Suprapubic skin (tissue), 4 donors: Measurements from ENCODE around the gene NLRP4. TPM values are rescaled to one million over a fixed set of nuclear protein-coding genes. Genes with fewer than 3 reads are reported as not detected.

Source experiments
- DNase-seq, 2 donors: peaks; one replicate each; pipeline ENCODE4 v3.0.0-alpha.2; 2019; ENCODE audit warnings: low spot score in 2 of 2
- H3K27ac ChIP-seq: fragments of 200-600 bp; sonication (generic); one replicate; pipeline ENCODE4 v1.5.1; 2019
- H3K27me3 ChIP-seq: fragments of 200-600 bp; sonication (generic); one replicate; pipeline ENCODE4 v1.5.1; 2019
- H3K36me3 ChIP-seq: fragments of 200-600 bp; sonication (generic); one replicate; pipeline ENCODE4 v1.5.1; 2019
- H3K4me1 ChIP-seq: fragments of 200-600 bp; sonication (generic); one replicate; pipeline ENCODE4 v1.5.1; 2019
- H3K4me3 ChIP-seq: fragments of 200-600 bp; sonication (generic); one replicate; pipeline ENCODE4 v1.5.1; 2019; ENCODE audit warnings: mild to moderate bottlenecking
- H3K9me3 ChIP-seq: fragments of 200-600 bp; sonication (generic); one replicate; pipeline ENCODE4 v1.5.1; 2019
- CTCF ChIP-seq, 2 donors: fragments of 200-600 bp in 1 of 2; fragments of 450-650 bp in 1 of 2; sonication (generic) in 1 of 2; IDR thresholded peaks; one replicate each; pipeline ENCODE4 v1.5.1; 2016 to 2019; ENCODE audit warnings: antibody characterized with exemption in 2 of 2, mild to moderate bottlenecking in 1 of 2, moderate library complexity in 1 of 2
- EP300 ChIP-seq: sonication (generic); formaldehyde crosslinking; IDR thresholded peaks from one replicate; pipeline ENCODE4 v1.6.1; 2017; ENCODE audit warnings: antibody characterized with exemption
- POLR2A ChIP-seq, 2 donors: fragments of 450-650 bp; IDR thresholded peaks; one replicate each; pipeline ENCODE4 v1.6.1; 2017; ENCODE audit warnings: antibody characterized with exemption in 2 of 2, mild to moderate bottlenecking in 2 of 2, moderate library complexity in 2 of 2
- POLR2AphosphoS5 ChIP-seq, 3 donors: sonication (generic); formaldehyde crosslinking; IDR thresholded peaks; one replicate each; pipeline ENCODE4 v1.6.1; 2017; ENCODE audit warnings: antibody characterized with exemption in 3 of 3
- WGBS: methylation state at CpG from one replicate; pipeline ENCODE4 v1.1.5; 2018; 5-methylcytosine and 5-hydroxymethylcytosine counted together
- total RNA-seq, 4 donors: library from RNA; depleted of rRNA; stranded (reverse); fragments of >200 nt; gene quantifications; one replicate each; pipeline ENCODE4 v1.1.0, GENCODE V29; 2016

Gene NLRP4
- total RNA-seq, 4 donors from 2014 or later, result not detected

- no peaks in the 10 kb centered on the region for H3K36me3 ChIP-seq
- H3K27ac ChIP-seq, result no peak overlapping the region
- WGBS, result 74% methylated on average over 9 of the region's 9 CpGs
- H3K4me3 ChIP-seq, result no peak overlapping the region
- DNase-seq, result no peak
- no peaks in the 10 kb centered on the region for H3K27me3 ChIP-seq
- no peaks in the 10 kb centered on the region for H3K9me3 ChIP-seq
- H3K4me1 ChIP-seq, result no peaks in the 10 kb centered on the region
- TF ChIP-seq POLR2AphosphoS5 (IDR thresholded peaks at IDR 0.05) (no peak), CTCF (IDR thresholded peaks at IDR 0.05) (no peak), POLR2A (IDR thresholded peaks at IDR 0.05) (no peak), EP300 (no peak)
Measured at GRCh38 chr19:55902080-55902751, 65.9 kb downstream of the NLRP4 start.

DNA sequence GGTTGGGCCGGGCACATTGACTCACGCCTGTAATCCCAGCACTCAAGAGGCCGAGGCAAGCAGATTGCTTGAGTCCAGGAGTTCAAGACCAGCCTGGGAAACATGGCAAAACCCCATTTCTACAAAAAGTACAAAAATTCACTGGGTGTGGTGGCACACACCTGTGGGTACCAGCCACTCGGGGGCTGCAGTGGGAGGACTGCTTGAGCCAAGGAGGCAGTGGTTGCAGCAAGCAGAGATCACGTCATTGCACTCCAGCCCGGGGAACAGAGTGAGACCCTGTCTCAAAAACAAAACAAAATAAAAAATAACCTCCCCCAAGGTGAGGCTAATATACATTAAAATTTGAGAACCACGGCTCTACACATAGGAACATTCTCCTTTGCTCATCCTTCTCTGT lies 70.9 kb downstream of the NLRP4 start:
- Histone ChIP-seq H3K27me3 (no peaks in the 10 kb centered on the region), H3K9me3 (peaks cover 3% of the 10 kb centered on the region), H3K36me3 (no peaks in the 10 kb centered on the region), H3K27ac (no peak overlapping the region), H3K4me1 (no peaks in the 10 kb centered on the region), H3K4me3 (no peak overlapping the region)
- WGBS, result 82% methylated on average over 7 of the region's 7 CpGs
- no peak for DNase-seq
- TF ChIP-seq POLR2AphosphoS5 (IDR thresholded peaks at IDR 0.05), result no peak
- no peak for TF ChIP-seq POLR2A (IDR thresholded peaks at IDR 0.05)
- TF ChIP-seq EP300, result no peak
- TF ChIP-seq CTCF (IDR thresholded peaks at IDR 0.05), result no peak

DNA sequence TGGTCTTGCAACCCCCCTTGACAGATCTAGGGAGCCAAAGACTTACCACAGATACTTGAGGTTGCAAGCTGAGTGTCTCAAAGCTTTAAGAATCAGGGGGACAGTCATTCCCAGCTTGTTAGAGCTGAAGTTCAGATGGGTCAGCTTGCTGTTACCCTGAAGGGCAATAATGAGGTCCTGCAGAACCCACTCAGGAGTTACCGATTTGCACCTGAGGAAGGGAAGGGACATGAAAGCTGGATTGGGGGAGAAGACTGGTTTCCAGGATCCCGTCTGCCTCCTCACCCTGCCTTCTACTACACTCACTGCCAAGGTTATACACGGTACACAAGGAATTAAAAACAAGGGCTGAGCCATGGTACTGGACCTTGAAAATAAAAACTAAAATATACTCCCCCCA lies 71.4 kb downstream of the NLRP4 start:
- H3K27me3 ChIP-seq, result no peaks in the 10 kb centered on the region
- H3K9me3 ChIP-seq, result peaks cover 3% of the 10 kb centered on the region
- H3K4me1 ChIP-seq, result no peaks in the 10 kb centered on the region
- no peaks in the 10 kb centered on the region for H3K36me3 ChIP-seq
- no peak overlapping the region for H3K4me3 ChIP-seq
- TF ChIP-seq POLR2AphosphoS5 (IDR thresholded peaks at IDR 0.05), result no peak
- TF ChIP-seq EP300, result no peak
- TF ChIP-seq POLR2A (IDR thresholded peaks at IDR 0.05), result no peak
- TF ChIP-seq CTCF (IDR thresholded peaks at IDR 0.05), result no peak
- DNase-seq, result no peak
- H3K27ac ChIP-seq, result no peak overlapping the region
- WGBS, result 89% methylated on average over 3 of the region's 3 CpGs

GRCh38 chr19:55909801-55910200 lies 73.5 kb downstream of the NLRP4 start:
- DNase-seq, result no peak
- Histone ChIP-seq H3K4me3 (no peak overlapping the region), H3K27me3 (no peaks in the 10 kb centered on the region), H3K36me3 (no peaks in the 10 kb centered on the region), H3K27ac (no peak overlapping the region), H3K4me1 (no peaks in the 10 kb centered on the region), H3K9me3 (peaks cover 3% of the 10 kb centered on the region)
- TF ChIP-seq POLR2A (IDR thresholded peaks at IDR 0.05) (no peak), POLR2AphosphoS5 (IDR thresholded peaks at IDR 0.05) (no peak), EP300 (no peak), CTCF (IDR thresholded peaks at IDR 0.05) (no peak)
- 45% methylated on average over 2 of the region's 2 CpGs for WGBS

DNA sequence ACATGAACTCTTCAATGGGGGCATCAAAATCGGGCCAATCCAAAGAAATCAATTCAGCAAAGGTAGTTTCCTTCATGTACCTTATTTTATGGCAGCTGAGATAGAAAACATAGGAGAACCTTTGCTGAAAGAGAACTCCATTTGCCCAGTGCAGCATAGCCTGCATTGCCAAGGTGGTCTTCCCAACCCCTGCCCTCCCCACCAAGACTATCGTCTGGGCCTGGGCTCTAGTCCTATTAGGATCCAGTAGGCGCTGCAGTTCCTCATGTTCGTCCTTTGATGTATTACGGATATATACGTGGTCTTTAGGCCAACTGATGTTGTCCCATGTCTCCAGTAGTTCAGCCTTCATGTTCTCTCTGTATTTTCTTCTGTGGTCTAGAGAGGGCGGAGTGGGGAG lies 76.6 kb downstream of the NLRP4 start:
- H3K27ac ChIP-seq, result no peak overlapping the region
- peaks cover 8% of the 10 kb centered on the region for H3K9me3 ChIP-seq
- WGBS, result 86% methylated on average over 7 of the region's 7 CpGs
- H3K4me3 ChIP-seq, result no peak overlapping the region
- TF ChIP-seq CTCF (IDR thresholded peaks at IDR 0.05) (no peak), POLR2AphosphoS5 (IDR thresholded peaks at IDR 0.05) (no peak), EP300 (no peak), POLR2A (IDR thresholded peaks at IDR 0.05) (no peak)
- no peaks in the 10 kb centered on the region for H3K36me3 ChIP-seq
- H3K4me1 ChIP-seq, result no peaks in the 10 kb centered on the region
- no peak for DNase-seq
- H3K27me3 ChIP-seq, result no peaks in the 10 kb centered on the region
